ENCODE measurements around the gene RCAN2. TPM values are rescaled to one million over a fixed set of nuclear protein-coding genes. Genes with fewer than 3 reads are reported as not detected.
A peak's percentile ranks its signal among the peaks of the same experiment; 100 is the strongest.

The RCAN2 gene
- polyA plus RNA-seq, 1 donor from 2014 or later, result 37.4 TPM

GRCh38 chr6:46324706-46325105 is 166.5 kb downstream of the RCAN2 start:
- no peak overlapping the region for H2AFZ ChIP-seq (ENCODE audit: low read depth, low read length)
- H3K4me3 ChIP-seq (ENCODE audit: low read length), result peak overlapping the region; percentile 58
- no peaks in the 10 kb centered on the region for H3K79me2 ChIP-seq (replicated peaks; ENCODE audit: insufficient read depth, low read length)
- H3K4me2 ChIP-seq (ENCODE audit: low read length), result peak overlapping the region; percentile 54
- H3K9ac ChIP-seq (ENCODE audit: low read length), result peak overlapping the region; percentile 58
- TF ChIP-seq MXI1 (conservative IDR thresholded peaks at IDR 0.05; ENCODE audit: poor library complexity, severe bottlenecking) (no peak), EP300 (conservative IDR thresholded peaks at IDR 0.05; ENCODE audit: poor library complexity, severe bottlenecking) (no peak), REST (IDR thresholded peaks at IDR 0.05; ENCODE audit: borderline replicate concordance) (no peak), CTCF (IDR thresholded peaks at IDR 0.05; ENCODE audit: poor library complexity, severe bottlenecking) (no peak), EZH2 (IDR thresholded peaks at IDR 0.05; ENCODE audit: borderline replicate concordance, insufficient read depth, low read length, poor library complexity, severe bottlenecking) (no peak), TAF1 (IDR thresholded peaks at IDR 0.05; ENCODE audit: low read depth) (no peak), POLR2AphosphoS5 (IDR thresholded peaks at IDR 0.05) (no peak), SMC3 (conservative IDR thresholded peaks at IDR 0.05; ENCODE audit: poor library complexity) (no peak), RAD21 (conservative IDR thresholded peaks at IDR 0.05) (no peak)
- H3K9me3 ChIP-seq (ENCODE audit: low read length), result no peaks in the 10 kb centered on the region
- peaks cover 3% of the 10 kb centered on the region for H3F3A ChIP-seq (ENCODE audit: insufficient read depth, low read length, poor library complexity, severe bottlenecking)
- peak overlapping the region; percentile 78 for H3K27ac ChIP-seq (ENCODE audit: low read length)
- no peaks in the 10 kb centered on the region for H3K9me2 ChIP-seq (ENCODE audit: insufficient read depth, low read length)
- no peaks in the 10 kb centered on the region for H3K27me3 ChIP-seq (ENCODE audit: insufficient read depth, low read depth, low read length)
- H3K36me3 ChIP-seq (ENCODE audit: insufficient read depth, low read length), result no peaks in the 10 kb centered on the region
- no peaks in the 10 kb centered on the region for H4K20me1 ChIP-seq (ENCODE audit: insufficient read depth)

GRCh38 chr6:46323966-46324622 is 167.2 kb downstream of the RCAN2 start:
- Histone ChIP-seq H2AFZ (ENCODE audit: low read depth, low read length) (no peak overlapping the region), H3K79me2 (replicated peaks; ENCODE audit: insufficient read depth, low read length) (no peaks in the 10 kb centered on the region), H3K4me3 (ENCODE audit: low read length) (peak overlapping the region; percentile 58)

More at GRCh38 chr6:46323966-46324622, 167.2 kb downstream of the RCAN2 start:
- TF ChIP-seq EP300 (conservative IDR thresholded peaks at IDR 0.05; ENCODE audit: poor library complexity, severe bottlenecking) (no peak), CTCF (IDR thresholded peaks at IDR 0.05; ENCODE audit: poor library complexity, severe bottlenecking) (no peak), SMC3 (conservative IDR thresholded peaks at IDR 0.05; ENCODE audit: poor library complexity) (no peak), MXI1 (conservative IDR thresholded peaks at IDR 0.05; ENCODE audit: poor library complexity, severe bottlenecking) (no peak), TAF1 (IDR thresholded peaks at IDR 0.05; ENCODE audit: low read depth) (no peak), POLR2AphosphoS5 (IDR thresholded peaks at IDR 0.05) (no peak), REST (IDR thresholded peaks at IDR 0.05; ENCODE audit: borderline replicate concordance) (no peak), EZH2 (IDR thresholded peaks at IDR 0.05; ENCODE audit: borderline replicate concordance, insufficient read depth, low read length, poor library complexity, severe bottlenecking) (no peak), RAD21 (conservative IDR thresholded peaks at IDR 0.05) (no peak)
- Histone ChIP-seq H3K27ac (ENCODE audit: low read length) (peak overlapping the region; percentile 78), H3K9me3 (ENCODE audit: low read length) (no peaks in the 10 kb centered on the region), H3K36me3 (ENCODE audit: insufficient read depth, low read length) (no peaks in the 10 kb centered on the region), H4K20me1 (ENCODE audit: insufficient read depth) (no peaks in the 10 kb centered on the region), H3K9ac (ENCODE audit: low read length) (peak overlapping the region; percentile 58), H3K4me2 (ENCODE audit: low read length) (peak overlapping the region; percentile 54), H3K9me2 (ENCODE audit: insufficient read depth, low read length) (no peaks in the 10 kb centered on the region), H3F3A (ENCODE audit: insufficient read depth, low read length, poor library complexity, severe bottlenecking) (peaks cover 3% of the 10 kb centered on the region), H3K27me3 (ENCODE audit: insufficient read depth, low read depth, low read length) (no peaks in the 10 kb centered on the region)
